GM18499 (cell line): ENCODE measurements around the gene EFCAB6.

Experiments
- ATAC-seq: cut with Tn5 transposase; IDR thresholded peaks from one replicate; pipeline ENCODE4 v1.9.1; 2021; ENCODE audit warnings: moderate number of reproducible peaks; ENCODE audit not compliant: insufficient read depth, unreplicated experiment

The EFCAB6 gene

GRCh38 chr22:43726964-43727543 lies 85.1 kb downstream of the EFCAB6 start:
- ATAC-seq, result no peak

GRCh38 chr22:43726322-43726721 lies 85.8 kb downstream of the EFCAB6 start:
- no peak for ATAC-seq

GRCh38 chr22:43723816-43724215 lies 88.3 kb downstream of the EFCAB6 start:
- no peak for ATAC-seq

GRCh38 chr22:43722444-43722843 lies 89.7 kb downstream of the EFCAB6 start:
- ATAC-seq, result no peak

- no peak for ATAC-seq
These were observed 91.4 kb downstream of the EFCAB6 start for GRCh38 chr22:43720716-43721115.

- no peak for ATAC-seq
These were observed 98.0 kb downstream of the EFCAB6 start for GRCh38 chr22:43714104-43714503.

GRCh38 chr22:43711681-43712080 lies 100.4 kb downstream of the EFCAB6 start:
- no peak for ATAC-seq

- no peak for ATAC-seq
These were observed 104.5 kb downstream of the EFCAB6 start for GRCh38 chr22:43707648-43708047.

GRCh38 chr22:43706571-43707328 lies 105.4 kb downstream of the EFCAB6 start:
- ATAC-seq, result no peak

- ATAC-seq, result no peak
These were observed 106.0 kb downstream of the EFCAB6 start for GRCh38 chr22:43706151-43706550.

GRCh38 chr22:43704051-43704450 lies 108.1 kb downstream of the EFCAB6 start:
- ATAC-seq, result no peak

GRCh38 chr22:43698403-43698802 lies 113.7 kb downstream of the EFCAB6 start:
- no peak for ATAC-seq

- no peak for ATAC-seq
These were observed 114.2 kb downstream of the EFCAB6 start for GRCh38 chr22:43697894-43698293.

- ATAC-seq, result no peak
These were observed 118.9 kb downstream of the EFCAB6 start for GRCh38 chr22:43693249-43693648.

GRCh38 chr22:43689356-43689755 lies 122.7 kb downstream of the EFCAB6 start:
- no peak for ATAC-seq

- no peak for ATAC-seq
These were observed 129.3 kb downstream of the EFCAB6 start for GRCh38 chr22:43682851-43683250.

GRCh38 chr22:43681731-43682360 lies 130.3 kb downstream of the EFCAB6 start:
- ATAC-seq, result no peak

- ATAC-seq, result no peak
These were observed 141.6 kb downstream of the EFCAB6 start for GRCh38 chr22:43670513-43670912.

- no peak for ATAC-seq
These were observed 142.9 kb downstream of the EFCAB6 start for GRCh38 chr22:43669190-43669589.

- no peak for ATAC-seq
These were observed 144.4 kb downstream of the EFCAB6 start for GRCh38 chr22:43667656-43668055.

- ATAC-seq, result no peak
These were observed 145.6 kb downstream of the EFCAB6 start for GRCh38 chr22:43666457-43666856.

GRCh38 chr22:43658823-43659222 lies 153.3 kb downstream of the EFCAB6 start:
- ATAC-seq, result no peak
